ENCODE measurements around the gene FLVCR2. TPM values are rescaled to one million over a fixed set of nuclear protein-coding genes. Genes with fewer than 3 reads are reported as not detected.
"Not testable (repeated sequence)": the region's sequence is repeated elsewhere in the genome, so short reads cannot be mapped to it uniquely, and the experiment has no call there.

Gene FLVCR2
- polyA plus RNA-seq, 3 donors: 13.2 to 36.6 (median 16.3) TPM

DNA sequence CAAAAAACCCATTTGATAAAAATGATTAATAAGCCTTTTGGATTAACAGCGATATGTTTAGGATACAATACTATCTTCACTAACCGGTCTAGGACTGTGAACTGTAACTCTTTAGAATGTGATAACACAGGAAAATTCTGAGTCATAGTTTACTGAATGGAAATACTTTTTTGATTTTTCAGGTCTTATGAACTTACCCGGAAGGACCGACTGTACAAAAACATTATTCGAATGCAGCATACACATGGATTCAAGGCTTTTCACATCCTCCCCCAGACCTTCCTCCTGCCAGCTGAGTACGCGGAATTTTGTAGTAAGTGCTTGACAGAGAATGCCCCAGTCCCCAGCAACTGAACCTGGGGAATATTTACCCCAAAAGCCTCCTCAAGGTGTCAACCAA is 111.6 kb downstream of the FLVCR2 start:
- WGBS (ENCODE audit: insufficient coverage): no CpG with 5 or more reads among the region's 7 CpGs
- no peaks in the 10 kb centered on the region for H3K27me3 ChIP-seq (ENCODE audit: control insufficient read depth in 2 of 2, insufficient read depth in 2 of 2, low read length in 2 of 2)
- H2AFZ ChIP-seq (ENCODE audit: insufficient read depth, low read depth, low read length, poor library complexity, severe bottlenecking): no peak overlapping the region
- H3K27me3 Mint-ChIP-seq (ENCODE audit: low read depth in 3 of 3): peaks cover 0 to 2% (median 0%) of the 10 kb centered on the region in 3 donors
- peaks cover 5 to 17% (median 9%) of the 10 kb centered on the region in 7 donors for H3K9me3 Mint-ChIP-seq
- no peak overlapping the region for H3K4me2 ChIP-seq (replicated peaks; ENCODE audit: extremely low read depth, low read length, poor library complexity, severe bottlenecking)
- H3K4me3 Mint-ChIP-seq: no peak overlapping the region
- H3K36me3 Mint-ChIP-seq: peaks cover 49 to 55% of the 10 kb centered on the region in 2 donors
- H3K4me1 Mint-ChIP-seq: no peaks in the 10 kb centered on the region
- intact Hi-C loops (cut with micrococcal nuclease): no loop called here
- H3K9me3 ChIP-seq (replicated peaks in 1 of 2; ENCODE audit: control insufficient read depth in 1 of 2, insufficient read depth in 1 of 2, low read length in 2 of 2): peaks cover 2 to 7% of the 10 kb centered on the region in 2 donors
- DNase-seq: no peak
- H3K27ac ChIP-seq (ENCODE audit: low read depth in 1 of 2, low read length in 2 of 2): no peak overlapping the region
- no peak overlapping the region for H3K9ac ChIP-seq (ENCODE audit: insufficient read depth, low read length, poor library complexity, severe bottlenecking)
- no peak for TF ChIP-seq CTCF (IDR thresholded peaks at IDR 0.05)
- H3K79me2 ChIP-seq (ENCODE audit: insufficient read depth, low read length): no peaks in the 10 kb centered on the region
- H3K36me3 ChIP-seq (replicated peaks in 1 of 2; ENCODE audit: control insufficient read depth in 1 of 2, insufficient read depth in 2 of 2, low read length in 2 of 2): peaks cover 25 to 50% of the 10 kb centered on the region in 2 donors
- no peaks in the 10 kb centered on the region for H3K4me1 ChIP-seq (ENCODE audit: control insufficient read depth in 1 of 2, insufficient read depth in 2 of 2, low read length in 2 of 2)
- no peaks in the 10 kb centered on the region for H4K20me1 ChIP-seq (ENCODE audit: insufficient read depth, low read length)
- H3K27ac Mint-ChIP-seq: no peak overlapping the region
- no peak overlapping the region for H3K4me3 ChIP-seq (replicated peaks in 1 of 3; ENCODE audit: low read depth in 2 of 3, low read length in 3 of 3)

DNA sequence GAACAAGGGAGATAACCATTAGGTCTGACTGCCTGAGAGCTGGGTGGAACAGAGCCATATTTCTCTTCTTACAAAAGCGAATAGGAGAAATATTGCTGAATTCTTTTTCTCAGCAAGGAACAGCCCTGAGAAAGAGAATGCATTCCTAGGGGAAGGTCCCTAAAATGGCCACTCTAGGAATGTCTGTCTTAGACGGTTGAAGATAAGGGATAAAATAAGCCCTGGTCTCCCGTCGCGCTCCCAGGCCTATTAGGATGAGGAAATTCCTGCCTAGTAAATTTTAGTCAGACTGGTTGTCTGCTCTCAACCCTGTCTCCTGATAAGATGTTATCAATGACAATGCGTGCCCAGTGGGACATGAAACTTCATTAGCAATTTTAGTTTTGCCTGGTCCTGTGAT is 116.6 kb downstream of the FLVCR2 start:
- H3K9ac ChIP-seq (ENCODE audit: insufficient read depth, low read length, poor library complexity, severe bottlenecking); H3K4me2 ChIP-seq (replicated peaks; ENCODE audit: extremely low read depth, low read length, poor library complexity, severe bottlenecking); intact Hi-C loops (cut with micrococcal nuclease); H3K27ac ChIP-seq (ENCODE audit: low read depth in 1 of 2, low read length in 2 of 2); H4K20me1 ChIP-seq (ENCODE audit: insufficient read depth, low read length); H3K4me3 ChIP-seq (replicated peaks in 1 of 3; ENCODE audit: low read depth in 2 of 3, low read length in 3 of 3); H2AFZ ChIP-seq (ENCODE audit: insufficient read depth, low read depth, low read length, poor library complexity, severe bottlenecking); H3K79me2 ChIP-seq (ENCODE audit: insufficient read depth, low read length); H3K27me3 Mint-ChIP-seq (ENCODE audit: low read depth in 3 of 3); DNase-seq; H3K27me3 ChIP-seq (ENCODE audit: control insufficient read depth in 2 of 2, insufficient read depth in 2 of 2, low read length in 2 of 2); H3K27ac Mint-ChIP-seq; H3K9me3 ChIP-seq (replicated peaks in 1 of 2; ENCODE audit: control insufficient read depth in 1 of 2, insufficient read depth in 1 of 2, low read length in 2 of 2); H3K4me3 Mint-ChIP-seq: not testable (repeated sequence)
- peaks cover 55 to 56% of the 10 kb centered on the region in 2 donors for H3K36me3 Mint-ChIP-seq
- WGBS (ENCODE audit: insufficient coverage): no CpG with 5 or more reads among the region's 6 CpGs
- peaks cover 27 to 38% of the 10 kb centered on the region in 2 donors for H3K36me3 ChIP-seq (replicated peaks in 1 of 2; ENCODE audit: control insufficient read depth in 1 of 2, insufficient read depth in 2 of 2, low read length in 2 of 2)
- peaks cover 6 to 21% (median 14%) of the 10 kb centered on the region in 7 donors for H3K9me3 Mint-ChIP-seq
- H3K4me1 Mint-ChIP-seq: peaks cover 19% of the 10 kb centered on the region
- H3K4me1 ChIP-seq (ENCODE audit: control insufficient read depth in 1 of 2, insufficient read depth in 2 of 2, low read length in 2 of 2): peaks cover 7 to 13% of the 10 kb centered on the region in 2 donors

All from CD14-positive monocyte (primary cell).